ENCODE results near the gene PLCB1.

Gene PLCB1

GRCh38 chr20:8547035-8547650 is 415.1 kb downstream of the PLCB1 start:
- TF ChIP-seq CTCF (IDR thresholded peaks at IDR 0.05; ENCODE audit: low read length): no peak
- H3K4me1 ChIP-seq (ENCODE audit: insufficient read depth, low read length, severe bottlenecking): peaks cover 7% of the 10 kb centered on the region
- no peak overlapping the region for H3K27ac ChIP-seq (ENCODE audit: low read depth, low read length, poor library complexity, severe bottlenecking)

GRCh38 chr20:8547968-8548588 is 416.0 kb downstream of the PLCB1 start:
- Histone ChIP-seq H3K9ac (ENCODE audit: low read length) (no peak overlapping the region), H3K4me1 (ENCODE audit: insufficient read depth, low read length, severe bottlenecking) (no peaks in the 10 kb centered on the region), H2AFZ (ENCODE audit: low read length) (no peak overlapping the region), H4K20me1 (ENCODE audit: insufficient read depth, low read length) (no peaks in the 10 kb centered on the region), H3K36me3 (ENCODE audit: insufficient read depth, low read length) (no peaks in the 10 kb centered on the region), H3K27me3 (ENCODE audit: insufficient read depth, low read length) (no peaks in the 10 kb centered on the region), H3K27ac (ENCODE audit: low read depth, low read length, poor library complexity, severe bottlenecking) (no peak overlapping the region), H3K79me2 (ENCODE audit: insufficient read depth, low read length) (no peaks in the 10 kb centered on the region), H3K9me3 (ENCODE audit: low read length) (no peaks in the 10 kb centered on the region), H3K4me3 (ENCODE audit: low read depth, low read length, poor library complexity, severe bottlenecking) (no peak overlapping the region), H3F3A (ENCODE audit: insufficient read depth, low read length) (no peaks in the 10 kb centered on the region; the same call in 1 of the 2 replicates), H3K4me2 (ENCODE audit: low read length) (no peak overlapping the region), H3K9me2 (ENCODE audit: low read depth, low read length) (no peaks in the 10 kb centered on the region)
- TF ChIP-seq CTCF (IDR thresholded peaks at IDR 0.05; ENCODE audit: low read length) (no peak), EZH2 (IDR thresholded peaks at IDR 0.05; ENCODE audit: borderline replicate concordance, low read length) (no peak)

More at GRCh38 chr20:8547035-8547650, 415.1 kb downstream of the PLCB1 start:
- Histone ChIP-seq H3K9me2 (ENCODE audit: low read depth, low read length) (no peaks in the 10 kb centered on the region), H3K79me2 (ENCODE audit: insufficient read depth, low read length) (no peaks in the 10 kb centered on the region), H3K36me3 (ENCODE audit: insufficient read depth, low read length) (no peaks in the 10 kb centered on the region), H3K9ac (ENCODE audit: low read length) (no peak overlapping the region), H3F3A (ENCODE audit: insufficient read depth, low read length) (no peaks in the 10 kb centered on the region), H4K20me1 (ENCODE audit: insufficient read depth, low read length) (no peaks in the 10 kb centered on the region), H3K9me3 (ENCODE audit: low read length) (no peaks in the 10 kb centered on the region), H2AFZ (ENCODE audit: low read length) (no peak overlapping the region), H3K4me2 (ENCODE audit: low read length) (no peak overlapping the region), H3K4me3 (ENCODE audit: low read depth, low read length, poor library complexity, severe bottlenecking) (no peak overlapping the region), H3K27me3 (ENCODE audit: insufficient read depth, low read length) (no peaks in the 10 kb centered on the region)

GRCh38 chr20:8549192-8549591 is 417.1 kb downstream of the PLCB1 start:
- Histone ChIP-seq H2AFZ (ENCODE audit: low read length) (no peak overlapping the region), H3K4me1 (ENCODE audit: insufficient read depth, low read length, severe bottlenecking) (no peaks in the 10 kb centered on the region), H3K4me3 (ENCODE audit: low read depth, low read length, poor library complexity, severe bottlenecking) (no peak overlapping the region), H3K79me2 (ENCODE audit: insufficient read depth, low read length) (no peaks in the 10 kb centered on the region), H3K9me3 (ENCODE audit: low read length) (peaks cover 3% of the 10 kb centered on the region; the same call in 1 of the 2 replicates), H3F3A (ENCODE audit: insufficient read depth, low read length) (no peaks in the 10 kb centered on the region; the same call in 1 of the 2 replicates), H3K27ac (ENCODE audit: low read depth, low read length, poor library complexity, severe bottlenecking) (no peak overlapping the region), H3K9ac (ENCODE audit: low read length) (no peak overlapping the region), H3K27me3 (ENCODE audit: insufficient read depth, low read length) (no peaks in the 10 kb centered on the region), H4K20me1 (ENCODE audit: insufficient read depth, low read length) (no peaks in the 10 kb centered on the region), H3K9me2 (ENCODE audit: low read depth, low read length) (no peaks in the 10 kb centered on the region), H3K4me2 (ENCODE audit: low read length) (no peak overlapping the region), H3K36me3 (ENCODE audit: insufficient read depth, low read length) (no peaks in the 10 kb centered on the region)
- TF ChIP-seq EZH2 (IDR thresholded peaks at IDR 0.05; ENCODE audit: borderline replicate concordance, low read length) (no peak), CTCF (IDR thresholded peaks at IDR 0.05; ENCODE audit: low read length) (no peak)
